PC-9 (cell line): ENCODE results near the gene ARL5A. TPM values are rescaled to one million over a fixed set of nuclear protein-coding genes. Genes with fewer than 3 reads are reported as not detected.

Source experiments
- BruUV-seq: library from RNA; stranded (reverse); fragments of 400-500 nt; replicated peaks from 2 replicates; lab custom pipeline; 2021; lab: Mats Ljungman, UMichigan
- CTCF ChIA-PET: fragments of 300-600 bp; sonication (Branson Sonifier 250); formaldehyde crosslinking; loops from one replicate; lab custom pipeline; 2022; ENCODE audit warnings: antibody characterized with exemption; lab: Charles Lee
- POLR2A ChIA-PET: fragments of 300-600 bp; sonication (Branson Sonifier 250); formaldehyde crosslinking; loops from one replicate; lab custom pipeline; 2022; ENCODE audit warnings: antibody characterized with exemption; ENCODE audit not compliant: unreplicated experiment; lab: Charles Lee
- DNase-seq, 2 experiments: peaks; one replicate each; pipeline versions ENCODE4 v3.0.0 to v3.0.0-alpha.2; 2015 to 2022; ENCODE audit warnings: mixed read lengths in 1 of 2
- H2AFZ ChIP-seq: fragments of 200-600 bp; sonication (generic); 2 replicates; pipeline ENCODE4 v1.8.1; 2017; ENCODE audit warnings: antibody characterized with exemption
- H3F3A ChIP-seq: fragments of 200-600 bp; sonication (generic); 2 replicates; pipeline ENCODE4 v1.8.1; 2017; ENCODE audit warnings: antibody characterized with exemption, mild to moderate bottlenecking, low read depth; ENCODE audit not compliant: insufficient read depth
- H3K27ac ChIP-seq: fragments of 200-600 bp; sonication (generic); 2 replicates; pipeline ENCODE4 v1.6.1; 2016; ENCODE audit warnings: mixed run types
- H3K27me3 ChIP-seq: fragments of 200-600 bp; sonication (generic); 2 replicates; pipeline ENCODE4 v1.6.1; 2016; ENCODE audit warnings: low read depth, mixed run types; ENCODE audit not compliant: insufficient read depth
- H3K36me3 ChIP-seq: fragments of 200-600 bp; sonication (generic); 2 replicates; pipeline ENCODE4 v1.6.1; 2016; ENCODE audit warnings: low read depth, mixed run types
- H3K4me1 ChIP-seq: fragments of 200-600 bp; sonication (generic); replicated peaks from 2 replicates; pipeline ENCODE4 v1.6.1; 2016; ENCODE audit warnings: mixed run types; ENCODE audit not compliant: insufficient read depth
- H3K4me2 ChIP-seq: fragments of 200-600 bp; sonication (generic); 2 replicates; pipeline ENCODE4 v1.6.1; 2017; ENCODE audit warnings: mixed run types
- H3K4me3 ChIP-seq: fragments of 200-600 bp; sonication (generic); 2 replicates; pipeline ENCODE4 v1.6.1; 2016; ENCODE audit warnings: mixed run types
- H3K79me2 ChIP-seq: fragments of 200-600 bp; sonication (generic); 2 replicates; pipeline ENCODE4 v1.6.1; 2017; ENCODE audit warnings: low read depth, mixed run types
- H3K9me2 ChIP-seq: fragments of 200-600 bp; sonication (generic); 2 replicates; pipeline ENCODE4 v1.8.1; 2017; ENCODE audit warnings: mild to moderate bottlenecking; ENCODE audit not compliant: insufficient read depth
- H3K9me3 ChIP-seq: fragments of 200-600 bp; sonication (generic); 2 replicates; pipeline ENCODE4 v1.8.1; 2016; ENCODE audit warnings: low read depth; ENCODE audit not compliant: insufficient read depth
- H4K20me1 ChIP-seq: fragments of 200-600 bp; sonication (generic); 2 replicates; pipeline ENCODE4 v1.8.1; 2017; ENCODE audit not compliant: insufficient read depth
- CTCF ChIP-seq: fragments of 200-600 bp; sonication (generic); conservative IDR thresholded peaks from 2 replicates; pipeline ENCODE4 v1.6.1; 2017; ENCODE audit warnings: mixed run types, antibody characterized with exemption, mild to moderate bottlenecking, moderate library complexity
- EZH2 ChIP-seq: fragments of 200-600 bp; sonication (generic); IDR thresholded peaks from 2 replicates; pipeline ENCODE4 v1.8.0; 2017; ENCODE audit warnings: antibody characterized with exemption, low read depth
- intact Hi-C: fragments of 100-400 bp; cut with micrococcal nuclease; formaldehyde crosslinking; loops from one replicate; pipeline ENCODE4 v1.10.0; 2022; ENCODE audit not compliant: unreplicated experiment
- total RNA-seq: library from RNA; stranded (reverse); gene quantifications from 2 replicates; pipeline ENCODE4 v1.2.3, GENCODE V29; 2021

Gene ARL5A
- total RNA-seq, 1 experiment from 2014 or later: 36.1 TPM

- Histone ChIP-seq H2AFZ (no peak overlapping the region), H3K4me1 (peaks cover 10% of the 10 kb centered on the region), H3K4me3 (no peak overlapping the region), H3K4me2 (no peak overlapping the region), H3F3A (no peaks in the 10 kb centered on the region), H3K9me2 (no peaks in the 10 kb centered on the region), H4K20me1 (no peaks in the 10 kb centered on the region), H3K9me3 (no peaks in the 10 kb centered on the region), H3K36me3 (no peaks in the 10 kb centered on the region), H3K79me2 (no peaks in the 10 kb centered on the region), H3K27ac (no peak overlapping the region), H3K27me3 (no peaks in the 10 kb centered on the region)
- CTCF ChIA-PET: no interaction called here
- intact Hi-C loops: no loop called here
- DNase-seq: no peak
- TF ChIP-seq EZH2: no peak
- no peak for TF ChIP-seq CTCF
- POLR2A ChIA-PET: no interaction called here
- BruUV-seq: no TSS peak
Measured at GRCh38 chr2:151765760-151766410, 62.3 kb downstream of the ARL5A start.

- no peak for TF ChIP-seq EZH2
- Histone ChIP-seq H2AFZ (no peak overlapping the region), H3K9me2 (no peaks in the 10 kb centered on the region), H3K9me3 (no peaks in the 10 kb centered on the region), H3K27me3 (no peaks in the 10 kb centered on the region), H3K36me3 (no peaks in the 10 kb centered on the region), H3K27ac (no peak overlapping the region), H3K4me1 (peaks cover 6% of the 10 kb centered on the region), H3K4me3 (no peak overlapping the region), H3K79me2 (no peaks in the 10 kb centered on the region), H3F3A (no peaks in the 10 kb centered on the region), H3K4me2 (no peak overlapping the region), H4K20me1 (no peaks in the 10 kb centered on the region)
- ChIA-PET POLR2A (no interaction called here), CTCF (no interaction called here)
- no peak for DNase-seq
- intact Hi-C loops: no loop called here
- no TSS peak for BruUV-seq
Measured at GRCh38 chr2:151762694-151763093, 65.5 kb downstream of the ARL5A start.

- BruUV-seq: no TSS peak
- Histone ChIP-seq H4K20me1 (no peaks in the 10 kb centered on the region), H3K79me2 (no peaks in the 10 kb centered on the region), H3K36me3 (no peaks in the 10 kb centered on the region), H3K4me2 (no peak overlapping the region), H3K9me2 (no peaks in the 10 kb centered on the region), H3K4me1 (no peaks in the 10 kb centered on the region), H3K4me3 (no peak overlapping the region), H3K27me3 (no peaks in the 10 kb centered on the region), H2AFZ (no peak overlapping the region), H3K27ac (no peak overlapping the region), H3K9me3 (no peaks in the 10 kb centered on the region), H3F3A (no peaks in the 10 kb centered on the region)
- intact Hi-C loops: no loop called here
- ChIA-PET CTCF (no interaction called here), POLR2A (no interaction called here)
- TF ChIP-seq CTCF (no peak), EZH2 (no peak)
- DNase-seq: no peak
Measured at GRCh38 chr2:151761687-151762086, 66.5 kb downstream of the ARL5A start.

GRCh38 chr2:151761193-151761592 lies 67.0 kb downstream of the ARL5A start:
- Histone ChIP-seq H3F3A (no peaks in the 10 kb centered on the region), H3K9me3 (no peaks in the 10 kb centered on the region), H3K36me3 (no peaks in the 10 kb centered on the region), H3K4me1 (no peaks in the 10 kb centered on the region), H2AFZ (no peak overlapping the region), H3K27me3 (no peaks in the 10 kb centered on the region), H3K4me3 (no peak overlapping the region), H3K4me2 (no peak overlapping the region), H3K79me2 (no peaks in the 10 kb centered on the region), H3K9me2 (no peaks in the 10 kb centered on the region), H3K27ac (no peak overlapping the region), H4K20me1 (no peaks in the 10 kb centered on the region)
- no peak for TF ChIP-seq EZH2
- no peak for TF ChIP-seq CTCF
- ChIA-PET CTCF (no interaction called here), POLR2A (no interaction called here)
- no peak for DNase-seq
- intact Hi-C loops: no loop called here
- BruUV-seq: no TSS peak
